Fibroblast of pulmonary artery (primary cell): ENCODE measurements around the gene AGO1.
A peak's percentile ranks its signal among the peaks of the same experiment; 100 is the strongest.
"Not testable (repeated sequence)": the region's sequence is repeated elsewhere in the genome, so short reads cannot be mapped to it uniquely, and the experiment has no call there.

Experiments used
- DNase-seq: peaks from one replicate; pipeline ENCODE4 v3.0.0-alpha.2; 2010; ENCODE audit warnings: low read depth
- H3K4me3 ChIP-seq: replicated peaks from 2 replicates; pipeline ENCODE4 v1.5.1; 2011; ENCODE audit warnings: low read depth, mild to moderate bottlenecking, control low read depth, low read length, moderate library complexity
- TF ChIP-seq, protein P1 (sequence below): IDR thresholded peaks from 2 replicates; pipeline ENCODE4 v1.5.1; 2011; ENCODE audit warnings: mild to moderate bottlenecking, control low read depth, low read length, inconsistent platforms; ENCODE audit errors: missing control alignments

AGO1 gene

DNA sequence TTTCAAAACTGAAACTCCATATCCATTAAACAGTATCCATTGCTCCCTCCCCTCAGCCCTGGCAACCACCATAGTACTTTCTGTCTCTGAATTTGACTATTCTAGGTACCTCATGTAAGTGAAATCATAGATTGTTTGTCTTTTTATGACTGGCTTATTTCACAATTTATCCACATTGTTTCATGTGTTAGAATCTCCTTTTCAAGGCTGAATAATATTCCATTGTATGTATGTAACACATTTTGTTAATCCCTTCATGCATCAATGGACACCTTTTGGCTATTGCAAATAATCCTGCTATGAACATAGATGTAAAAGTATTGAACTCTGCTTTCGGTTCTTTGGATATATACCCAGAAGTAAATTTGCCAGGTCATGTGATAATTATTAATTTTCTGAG is 85.4 kb downstream of the AGO1 start:
- DNase-seq: no peak
- no peak overlapping the region for H3K4me3 ChIP-seq
- TF ChIP-seq, protein P1, sequence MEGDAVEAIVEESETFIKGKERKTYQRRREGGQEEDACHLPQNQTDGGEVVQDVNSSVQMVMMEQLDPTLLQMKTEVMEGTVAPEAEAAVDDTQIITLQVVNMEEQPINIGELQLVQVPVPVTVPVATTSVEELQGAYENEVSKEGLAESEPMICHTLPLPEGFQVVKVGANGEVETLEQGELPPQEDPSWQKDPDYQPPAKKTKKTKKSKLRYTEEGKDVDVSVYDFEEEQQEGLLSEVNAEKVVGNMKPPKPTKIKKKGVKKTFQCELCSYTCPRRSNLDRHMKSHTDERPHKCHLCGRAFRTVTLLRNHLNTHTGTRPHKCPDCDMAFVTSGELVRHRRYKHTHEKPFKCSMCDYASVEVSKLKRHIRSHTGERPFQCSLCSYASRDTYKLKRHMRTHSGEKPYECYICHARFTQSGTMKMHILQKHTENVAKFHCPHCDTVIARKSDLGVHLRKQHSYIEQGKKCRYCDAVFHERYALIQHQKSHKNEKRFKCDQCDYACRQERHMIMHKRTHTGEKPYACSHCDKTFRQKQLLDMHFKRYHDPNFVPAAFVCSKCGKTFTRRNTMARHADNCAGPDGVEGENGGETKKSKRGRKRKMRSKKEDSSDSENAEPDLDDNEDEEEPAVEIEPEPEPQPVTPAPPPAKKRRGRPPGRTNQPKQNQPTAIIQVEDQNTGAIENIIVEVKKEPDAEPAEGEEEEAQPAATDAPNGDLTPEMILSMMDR: no peak

DNA sequence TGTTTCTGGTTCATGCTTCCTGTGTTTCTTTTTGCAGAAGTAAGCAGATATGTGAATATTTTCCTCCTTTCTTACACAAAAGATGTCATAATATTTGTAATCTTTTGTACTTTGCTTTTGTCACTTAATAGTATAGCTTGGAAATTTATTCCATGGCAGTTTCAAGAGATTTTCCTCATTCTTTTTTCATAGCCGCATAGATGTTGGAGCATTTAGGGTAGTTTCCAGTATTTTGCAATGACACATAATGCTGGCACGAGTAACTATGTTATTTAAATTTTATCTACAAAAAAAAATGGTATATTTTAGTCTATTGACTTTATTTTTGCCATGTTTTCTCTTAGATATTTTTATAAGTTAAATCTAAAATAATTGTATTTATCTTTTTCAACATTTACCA is 88.6 kb downstream of the AGO1 start:
- TF ChIP-seq, protein P1: no peak
- peak; percentile 53 for DNase-seq
- no peak overlapping the region for H3K4me3 ChIP-seq

DNA sequence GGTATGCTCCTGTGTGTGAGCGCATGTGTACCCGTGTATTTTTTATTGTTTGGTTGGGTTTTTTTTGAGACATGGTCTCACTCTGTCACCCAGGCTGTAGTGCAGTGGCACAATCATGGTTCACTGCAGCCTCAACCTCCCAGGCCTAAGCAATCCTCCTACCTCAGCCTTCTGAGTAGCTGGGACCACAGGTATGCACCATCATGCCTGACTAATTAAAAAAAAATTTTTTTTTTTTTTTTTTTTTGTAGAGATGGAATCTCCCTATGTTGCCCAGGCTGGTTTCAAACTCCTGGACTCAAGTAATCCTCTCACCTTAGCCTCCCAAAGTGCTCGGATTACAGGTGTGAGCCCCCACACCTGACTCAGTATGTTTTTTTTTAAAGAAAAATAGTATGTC is 89.6 kb downstream of the AGO1 start:
- H3K4me3 ChIP-seq, DNase-seq: not testable (repeated sequence)

DNA sequence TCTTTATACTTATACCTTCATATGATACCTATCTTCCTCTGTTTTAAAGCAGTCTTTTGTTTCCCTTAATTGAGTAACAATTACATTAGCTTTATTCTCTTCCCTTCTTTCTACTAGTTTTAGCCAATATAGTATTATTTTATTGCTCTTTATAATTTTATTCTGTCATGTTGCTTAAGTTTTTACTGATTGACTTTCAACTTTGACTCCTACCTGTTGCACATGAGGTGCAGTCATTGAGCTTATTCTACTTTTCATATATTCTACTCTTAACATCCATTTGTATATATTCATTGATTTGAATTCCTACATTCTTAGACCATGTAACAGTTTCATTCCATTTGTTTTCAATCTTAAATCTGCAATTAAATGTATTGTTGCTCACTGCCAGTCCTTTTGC is 97.1 kb downstream of the AGO1 start:
- no peak overlapping the region for H3K4me3 ChIP-seq
- DNase-seq: no peak
- TF ChIP-seq, protein P1: no peak
